LNCAP (cell line): ENCODE data around the gene MAP1LC3A.
A peak's percentile ranks its signal among the peaks of the same experiment; 100 is the strongest.

Experiments
- CTCF ChIP-seq: fragments of 450-650 bp; IDR thresholded peaks from 2 replicates; pipeline ENCODE4 v1.5.1; 2017; ENCODE audit warnings: mild to moderate bottlenecking

Gene MAP1LC3A

DNA sequence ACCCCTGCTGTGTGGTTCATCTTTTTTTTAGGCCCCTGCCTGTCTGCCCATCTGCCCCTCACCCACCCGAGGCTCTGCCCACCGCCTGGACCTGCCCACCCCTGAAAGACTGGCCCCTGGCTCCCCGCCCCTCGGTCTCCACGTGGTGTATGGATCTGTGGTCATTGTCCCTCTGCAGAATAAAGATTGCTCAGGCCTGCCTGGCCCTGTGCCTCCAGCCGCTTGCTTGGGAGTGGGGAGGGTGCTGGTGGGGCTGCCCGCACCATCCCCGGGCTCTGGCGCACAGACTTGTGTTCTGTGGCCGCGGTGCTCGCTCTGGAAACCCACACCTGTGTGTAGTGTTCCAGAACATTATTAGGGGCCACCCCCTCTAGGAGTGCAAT, 1.6 kb downstream of the MAP1LC3A start:
- TF ChIP-seq CTCF, result no peak

DNA sequence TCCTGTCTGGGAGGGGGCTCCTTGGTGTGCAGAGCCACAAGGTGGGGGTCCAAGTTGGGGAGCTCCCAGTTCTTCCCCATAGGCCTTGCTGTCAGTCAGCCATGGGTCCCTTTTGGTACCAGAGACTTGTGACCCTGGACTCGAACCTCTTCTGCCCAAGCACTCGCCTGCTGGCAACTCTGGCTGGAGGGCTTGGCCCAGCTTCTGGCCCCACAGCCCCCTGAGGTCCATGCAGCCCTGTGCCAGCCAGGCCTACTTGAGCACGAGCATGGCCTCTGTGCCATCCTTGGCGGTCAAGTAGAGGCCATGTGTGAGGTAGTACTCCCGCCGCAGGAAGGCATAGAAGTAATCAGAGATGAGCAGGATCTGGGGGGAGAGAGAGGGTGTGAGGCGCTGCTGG, 2.1 kb downstream of the MAP1LC3A start:
- no peak for TF ChIP-seq CTCF

DNA sequence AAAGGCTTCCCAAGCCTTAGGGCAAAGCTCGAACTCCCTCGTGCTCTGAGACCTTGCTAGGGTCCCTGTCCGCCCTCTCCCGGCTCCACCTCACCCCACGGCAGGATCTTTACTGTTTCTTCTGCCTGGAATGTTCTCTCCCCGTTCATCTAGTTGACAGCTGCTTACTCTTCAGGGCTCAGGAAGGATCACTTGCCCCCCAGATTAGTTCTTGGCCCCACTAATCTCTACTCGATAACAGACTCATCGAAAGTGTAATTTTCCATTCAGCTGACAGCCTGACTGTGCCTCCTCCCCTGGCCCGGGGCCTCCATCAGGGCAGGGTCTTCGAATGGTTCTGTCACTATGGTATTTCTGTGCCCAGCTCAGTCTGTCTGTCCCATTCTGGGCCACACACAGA, 3.1 kb downstream of the MAP1LC3A start:
- TF ChIP-seq CTCF, result no peak

DNA sequence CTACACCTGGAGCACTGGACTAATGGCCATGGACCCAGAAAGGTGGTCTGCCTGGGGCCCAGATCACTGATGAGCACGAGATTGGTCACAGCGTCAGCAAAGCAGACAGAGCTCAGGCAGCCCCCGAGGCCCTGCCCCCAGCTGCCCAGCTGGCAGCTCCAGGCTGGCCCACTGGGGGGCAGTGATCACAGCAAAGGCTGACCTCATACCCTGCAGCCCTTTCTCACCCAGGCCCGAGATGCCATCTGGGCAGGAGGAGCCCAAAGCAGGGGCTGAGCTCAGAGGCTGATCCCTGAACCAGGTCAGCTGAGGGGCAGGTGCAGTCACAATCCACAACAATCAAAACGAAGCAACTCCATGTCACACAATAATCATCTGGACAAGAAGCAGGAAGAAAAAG, 4.1 kb downstream of the MAP1LC3A start:
- TF ChIP-seq CTCF, result peak; percentile 24; the same call in 1 of the 2 replicates

GRCh38 chr20:34564833-34565232, 6.3 kb downstream of the MAP1LC3A start:
- no peak for TF ChIP-seq CTCF

GRCh38 chr20:34566978-34567891, 8.7 kb downstream of the MAP1LC3A start:
- TF ChIP-seq CTCF, result no peak

DNA sequence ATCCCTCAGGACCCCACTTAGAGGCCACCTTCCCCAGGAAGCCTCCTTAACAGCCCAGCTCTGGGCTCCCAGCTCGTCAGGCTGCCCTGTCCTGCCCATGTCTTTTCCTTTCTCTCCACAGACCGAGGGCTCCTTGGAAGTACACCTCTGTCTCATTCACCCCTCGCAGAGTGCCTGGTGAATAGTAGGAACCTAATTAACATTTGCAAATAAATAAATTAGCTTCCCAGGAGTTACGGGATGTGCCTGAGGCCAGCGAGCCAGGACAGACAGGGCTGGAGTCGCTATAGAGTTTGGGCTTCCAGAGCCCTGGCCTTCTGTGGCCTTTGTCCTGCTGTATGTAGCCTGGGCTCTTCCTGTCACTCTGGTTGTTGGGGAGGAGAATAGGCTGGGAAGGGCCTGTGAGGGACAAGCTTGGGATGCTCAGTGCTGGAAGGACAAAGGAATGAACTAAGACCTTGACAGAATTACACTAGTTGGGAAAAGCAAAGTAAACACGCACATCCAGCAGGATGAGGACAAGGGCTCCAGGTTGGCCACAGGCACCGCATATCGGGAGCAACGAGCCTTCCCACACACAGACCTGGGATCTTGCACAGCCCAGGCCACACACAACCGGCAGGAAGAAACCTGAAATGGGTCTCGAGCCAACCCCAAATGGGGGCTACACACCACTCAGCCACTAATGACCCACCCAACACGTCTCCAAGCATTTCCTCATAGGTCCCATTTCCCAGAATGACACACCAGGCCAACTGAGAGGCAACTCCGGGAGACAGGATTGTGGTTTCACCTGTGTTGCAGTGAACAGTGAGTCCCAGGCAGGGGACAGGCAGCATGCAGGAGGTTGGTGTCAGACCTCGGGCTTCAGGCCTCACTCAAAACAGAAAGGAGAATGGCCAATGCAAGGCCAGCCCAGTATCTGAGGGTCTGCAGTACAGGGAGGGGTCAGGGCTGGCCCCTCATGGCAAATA, 9.7 kb downstream of the MAP1LC3A start:
- TF ChIP-seq CTCF, result no peak
